Heart left ventricle (tissue), 16 donors: ENCODE measurements around the gene EPHA8. TPM values are rescaled to one million over a fixed set of nuclear protein-coding genes. Genes with fewer than 3 reads are reported as not detected.
A peak's percentile ranks its signal among the peaks of the same experiment; 100 is the strongest.

Source experiments
- ATAC-seq, 4 donors: fragments of 200-7000 bp; cut with Tn5 transposase; one replicate each; pipeline ENCODE4 v1.9.1; 2020 to 2022; ENCODE audit warnings: moderate library complexity in 4 of 4, mild to moderate bottlenecking in 3 of 4, moderate number of reproducible peaks in 1 of 4
- DNase-seq, 5 donors: peaks; one replicate each; pipeline ENCODE4 v3.0.0-alpha.2; 2020
- H3K27ac ChIP-seq, 12 donors: fragments of 200-600 bp; sonication (generic) in 4 of 12; one replicate each; pipeline versions ENCODE4 v1.5.0 to v1.8.0; 2016 to 2022; ENCODE audit warnings: mild to moderate bottlenecking in 2 of 12
- H3K27me3 ChIP-seq, 9 donors: fragments of 200-600 bp; sonication (generic) in 2 of 9; one replicate each; pipeline versions ENCODE4 v1.5.1 to v1.8.0; 2016 to 2022; ENCODE audit warnings: mild to moderate bottlenecking in 3 of 9
- H3K36me3 ChIP-seq, 9 donors: fragments of 200-600 bp; sonication (generic) in 2 of 9; one replicate each; pipeline versions ENCODE4 v1.5.0 to v1.8.0; 2018 to 2022; ENCODE audit warnings: mild to moderate bottlenecking in 2 of 9
- H3K4me1 ChIP-seq, 12 donors: fragments of 200-600 bp; sonication (generic) in 4 of 12; one replicate each; pipeline versions ENCODE4 v1.5.0 to v1.8.0; 2016 to 2022; ENCODE audit warnings: mild to moderate bottlenecking in 3 of 12
- H3K4me3 ChIP-seq, 12 donors: fragments of 200-600 bp; sonication (generic) in 4 of 12; one replicate each; pipeline versions ENCODE4 v1.5.0 to v1.8.0; 2017 to 2022; ENCODE audit warnings: mild to moderate bottlenecking in 9 of 12, moderate library complexity in 4 of 12
- H3K9me3 ChIP-seq, 12 donors: fragments of 200-600 bp; sonication (generic) in 4 of 12; one replicate each; pipeline versions ENCODE4 v1.5.0 to v1.8.0; 2016 to 2022; ENCODE audit warnings: mild to moderate bottlenecking in 1 of 12
- CTCF ChIP-seq, 12 donors: fragments of 200-600 bp; sonication (generic) in 4 of 12; IDR thresholded peaks; one replicate each; pipeline versions ENCODE4 v1.5.0 to v1.8.0; 2018 to 2022; ENCODE audit warnings: antibody characterized with exemption in 12 of 12, mild to moderate bottlenecking in 5 of 12
- POLR2A ChIP-seq, 2 donors: fragments of 450-650 bp; IDR thresholded peaks; one replicate each; pipeline ENCODE4 v1.6.1; 2017; ENCODE audit warnings: antibody characterized with exemption in 2 of 2, mild to moderate bottlenecking in 2 of 2, moderate library complexity in 2 of 2
- WGBS, 4 donors: extraction: QIAGEN DNeasy Blood & Tissue Kit in 2 of 4; methylation state at CpG; one replicate each; pipeline versions ENCODE4 v1.1.5 to v1.1.7; 2013 to 2018; 5-methylcytosine and 5-hydroxymethylcytosine counted together
- intact Hi-C, 10 donors: fragments of 100-400 bp; cut with DNase I; formaldehyde crosslinking; loops; one replicate each; pipeline versions ENCODE4 v1.11.1 to v1.14.2; 2022
- polyA plus RNA-seq, 2 donors: library from polyadenylated mRNA; stranded (reverse); fragments of 200-250 nt; gene quantifications; one replicate each; pipeline ENCODE4 v1.2.3, GENCODE V29; 2013
- total RNA-seq, 9 donors: library from RNA; depleted of rRNA in 2 of 9; stranded (reverse); fragments of >200 nt in 2 of 9; fragmentation: NEBNext Ultra II Directional in 3 of 9; extraction: Animal tissue kit (Norgen Biotek cat#: 25700) in 3 of 9; gene quantifications; one replicate each; pipeline versions ENCODE4 v1.1.0 to v1.2.4, GENCODE V29; 2016 to 2023
- donor health status: ischemic (EF 13 %, LVEDD 7.1; RV severe dilation, severe dysfunction).
- donor health status: healthy with polysubstance abuse.
- donor health status: DM: no; HTN: yes; CAD: no.
- donor health status: DM: no; HTN: no; CAD: no.
- donor health status: ischemic (EF 25% LVEDD 6.9; RV normal size, moderate dysfunction).
- donor health status: ischemic (EF 25% LVEDD 5.7; RV mildly dilated, moderate dysfunction).
- donor health status: healthy.
- donor health status: DM: yes; HTN: yes; CAD: no.
- donor health status: ischemic (EF 35%, LVEDD 5.7; RV mildly dilated, moderate dysfunction).
- donor health status: nonischemic (EF 11% LVEDD 7.7; RV severe dilation, severe dysfunction).
- donor health status: DM: yes; HTN: yes; CAD: no.
- donor health status: PGD.
- donor health status: ischemic (EF 29% LVEDD 5.4; RV normal size, mild dysfunction).
- donor health status: nonischemic (EF 23%, LVEDD 6.1; RV moderate dilation, normal function).

The EPHA8 gene
- total and polyA plus RNA-seq, 11 donors = 0.08 to 0.12 TPM; not detected in 9

- no peaks in the 10 kb centered on the region for H3K36me3 ChIP-seq
- no peaks in the 10 kb centered on the region for H3K4me1 ChIP-seq
- 61 to 73% (median 68%) methylated on average over 4 to 10 of the region's 10 CpGs for WGBS, 4 donors
- DNase-seq (peak in 1 of 5 donors; percentile 55), ATAC-seq (no peak)
- H3K9me3 ChIP-seq = no peaks in the 10 kb centered on the region
- no peak overlapping the region for H3K27ac ChIP-seq
- TF ChIP-seq POLR2A (IDR thresholded peaks at IDR 0.05) (no peak), CTCF (IDR thresholded peaks at IDR 0.05) (no peak)
- intact Hi-C loops = no loop called here
- no peak overlapping the region for H3K4me3 ChIP-seq
- peaks cover 0 to 53% (median 22%) of the 10 kb centered on the region in 9 donors for H3K27me3 ChIP-seq
Measured at GRCh38 chr1:22594396-22594795, 31.1 kb downstream of the EPHA8 start.

- ATAC-seq = no peak
- H3K9me3 ChIP-seq = no peaks in the 10 kb centered on the region
- H3K36me3 ChIP-seq = no peaks in the 10 kb centered on the region
- DNase-seq = peak in 1 of 5 donors; percentile 40
- no peak overlapping the region for H3K27ac ChIP-seq
- TF ChIP-seq CTCF (IDR thresholded peaks at IDR 0.05) (no peak), POLR2A (IDR thresholded peaks at IDR 0.05) (no peak)
- peaks cover 0 to 53% (median 22%) of the 10 kb centered on the region in 9 donors for H3K27me3 ChIP-seq
- intact Hi-C loops = no loop called here
- no peak overlapping the region for H3K4me3 ChIP-seq
- H3K4me1 ChIP-seq = no peaks in the 10 kb centered on the region
- 60 to 86% (median 65%) methylated on average over 5 to 7 of the region's 7 CpGs for WGBS, 4 donors
Measured at GRCh38 chr1:22595108-22595507, 31.8 kb downstream of the EPHA8 start.

GRCh38 chr1:22597301-22597965, 34.1 kb downstream of the EPHA8 start:
- intact Hi-C loops = no loop called here
- no peak for TF ChIP-seq POLR2A (IDR thresholded peaks at IDR 0.05)
- TF ChIP-seq CTCF (IDR thresholded peaks at IDR 0.05) = no peak
- H3K4me3 ChIP-seq = no peak overlapping the region
- H3K27ac ChIP-seq = no peak overlapping the region
- no peak for DNase-seq
- peaks cover 0 to 69% (median 22%) of the 10 kb centered on the region in 9 donors for H3K27me3 ChIP-seq
- no peak for ATAC-seq
- no peaks in the 10 kb centered on the region for H3K4me1 ChIP-seq
- WGBS, 4 donors = 78 to 82% (median 80%) methylated on average over 25 to 30 of the region's 30 CpGs
- no peaks in the 10 kb centered on the region for H3K36me3 ChIP-seq
- H3K9me3 ChIP-seq = no peaks in the 10 kb centered on the region

- no peaks in the 10 kb centered on the region for H3K9me3 ChIP-seq
- no peaks in the 10 kb centered on the region for H3K4me1 ChIP-seq
- H3K4me3 ChIP-seq = no peak overlapping the region
- no peak for TF ChIP-seq POLR2A (IDR thresholded peaks at IDR 0.05)
- TF ChIP-seq CTCF (IDR thresholded peaks at IDR 0.05) = no peak
- whole genome bisulfite sequencing, 4 donors = 75 to 96% (median 80%) methylated on average over 7 to 8 of the region's 8 CpGs
- H3K27me3 ChIP-seq = peaks cover 0 to 69% (median 22%) of the 10 kb centered on the region in 9 donors
- H3K27ac ChIP-seq = no peak overlapping the region
- intact Hi-C loops = no loop called here
- H3K36me3 ChIP-seq = no peaks in the 10 kb centered on the region
- no peak for DNase-seq
- no peak for ATAC-seq
Measured at GRCh38 chr1:22597996-22598395, 34.7 kb downstream of the EPHA8 start.
